ENCODE results near the gene FGF14. TPM values are rescaled to one million over a fixed set of nuclear protein-coding genes. Genes with fewer than 3 reads are reported as not detected.

FGF14 gene
- total RNA-seq, 1 donor from 2014 or later, result 0.23 TPM

- no peaks in the 10 kb centered on the region for H3K36me3 Mint-ChIP-seq (ENCODE audit: low read depth, unreplicated experiment)
- Histone ChIP-seq H4K20me1 (ENCODE audit: insufficient read depth, low read length) (no peaks in the 10 kb centered on the region), H3K4me2 (ENCODE audit: low read length) (peak overlapping the region; percentile 51), H3K79me2 (ENCODE audit: insufficient read depth, low read length) (no peaks in the 10 kb centered on the region), H3K27ac (ENCODE audit: low read depth, low read length) (no peak overlapping the region), H3K27me3 (ENCODE audit: insufficient read depth, low read length) (no peaks in the 10 kb centered on the region), H3K4me1 (ENCODE audit: insufficient read depth, low read length) (peaks cover 15% of the 10 kb centered on the region), H2AFZ (ENCODE audit: low read depth, low read length) (no peak overlapping the region), H3K36me3 (ENCODE audit: insufficient read depth, low read length) (no peaks in the 10 kb centered on the region), H3K9ac (ENCODE audit: low read length) (no peak overlapping the region), H3K9me3 (ENCODE audit: insufficient read depth, low read depth, low read length) (no peaks in the 10 kb centered on the region), H3K4me3 (ENCODE audit: insufficient read depth, low read depth, low read length) (no peak overlapping the region)
- DNase-seq (ENCODE audit: low read depth), result peak; percentile 70
- FAIRE-seq, result no peak
- peak overlapping the region; percentile 75 for H3K27ac Mint-ChIP-seq (ENCODE audit: unreplicated experiment)
- H3K4me3 Mint-ChIP-seq (ENCODE audit: unreplicated experiment), result no peak overlapping the region
- H3K4me1 Mint-ChIP-seq (ENCODE audit: low read depth, unreplicated experiment), result peaks cover 24% of the 10 kb centered on the region
- H3K9me3 Mint-ChIP-seq (ENCODE audit: unreplicated experiment), result no peaks in the 10 kb centered on the region
- TF ChIP-seq, protein P1, sequence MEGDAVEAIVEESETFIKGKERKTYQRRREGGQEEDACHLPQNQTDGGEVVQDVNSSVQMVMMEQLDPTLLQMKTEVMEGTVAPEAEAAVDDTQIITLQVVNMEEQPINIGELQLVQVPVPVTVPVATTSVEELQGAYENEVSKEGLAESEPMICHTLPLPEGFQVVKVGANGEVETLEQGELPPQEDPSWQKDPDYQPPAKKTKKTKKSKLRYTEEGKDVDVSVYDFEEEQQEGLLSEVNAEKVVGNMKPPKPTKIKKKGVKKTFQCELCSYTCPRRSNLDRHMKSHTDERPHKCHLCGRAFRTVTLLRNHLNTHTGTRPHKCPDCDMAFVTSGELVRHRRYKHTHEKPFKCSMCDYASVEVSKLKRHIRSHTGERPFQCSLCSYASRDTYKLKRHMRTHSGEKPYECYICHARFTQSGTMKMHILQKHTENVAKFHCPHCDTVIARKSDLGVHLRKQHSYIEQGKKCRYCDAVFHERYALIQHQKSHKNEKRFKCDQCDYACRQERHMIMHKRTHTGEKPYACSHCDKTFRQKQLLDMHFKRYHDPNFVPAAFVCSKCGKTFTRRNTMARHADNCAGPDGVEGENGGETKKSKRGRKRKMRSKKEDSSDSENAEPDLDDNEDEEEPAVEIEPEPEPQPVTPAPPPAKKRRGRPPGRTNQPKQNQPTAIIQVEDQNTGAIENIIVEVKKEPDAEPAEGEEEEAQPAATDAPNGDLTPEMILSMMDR (IDR thresholded peaks at IDR 0.05; ENCODE audit: insufficient read depth, low read depth, low read length), result no peak
- no peak for TF ChIP-seq EZH2 (IDR thresholded peaks at IDR 0.05; ENCODE audit: insufficient read depth, low read length)
- H3K27me3 Mint-ChIP-seq (ENCODE audit: low read depth, unreplicated experiment), result no peaks in the 10 kb centered on the region
Measured at GRCh38 chr13:102195566-102196462, 206.0 kb downstream of the FGF14 start.

DNA sequence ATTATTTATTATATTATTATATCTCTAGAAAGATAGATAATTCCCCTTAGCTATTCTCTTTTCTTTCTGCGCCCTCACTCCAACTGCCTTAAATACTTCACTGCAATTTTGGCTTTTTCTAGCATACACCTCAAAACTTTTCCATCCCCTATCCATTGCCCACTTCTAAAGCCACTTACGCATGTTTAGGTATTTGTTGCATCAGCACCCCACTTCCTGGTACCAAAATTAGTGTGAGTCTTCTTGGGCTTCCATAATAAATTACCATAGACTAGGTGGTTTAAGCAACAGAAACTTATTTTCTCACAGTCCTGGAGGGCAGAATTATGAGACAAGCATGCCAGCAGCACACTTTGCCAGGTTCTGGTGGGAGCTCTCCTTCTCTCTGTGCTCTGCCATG lies 209.0 kb downstream of the FGF14 start:
- H3K9me3 Mint-ChIP-seq (ENCODE audit: unreplicated experiment), result peaks cover 3% of the 10 kb centered on the region
- H3K27me3 ChIP-seq (ENCODE audit: insufficient read depth, low read length), result no peaks in the 10 kb centered on the region
- FAIRE-seq (no peak), DNase-seq (ENCODE audit: low read depth) (no peak)
- H3K4me1 Mint-ChIP-seq (ENCODE audit: low read depth, unreplicated experiment), result peaks cover 26% of the 10 kb centered on the region
- H3K79me2 ChIP-seq (ENCODE audit: insufficient read depth, low read length), result no peaks in the 10 kb centered on the region
- no peaks in the 10 kb centered on the region for H4K20me1 ChIP-seq (ENCODE audit: insufficient read depth, low read length)
- H3K36me3 ChIP-seq (ENCODE audit: insufficient read depth, low read length), result no peaks in the 10 kb centered on the region
- no peaks in the 10 kb centered on the region for H3K9me3 ChIP-seq (ENCODE audit: insufficient read depth, low read depth, low read length)
- H3K4me3 Mint-ChIP-seq (ENCODE audit: unreplicated experiment), result no peak overlapping the region
- H3K4me1 ChIP-seq (ENCODE audit: insufficient read depth, low read length), result peaks cover 15% of the 10 kb centered on the region
- no peak overlapping the region for H2AFZ ChIP-seq (ENCODE audit: low read depth, low read length)
- H3K36me3 Mint-ChIP-seq (ENCODE audit: low read depth, unreplicated experiment), result no peaks in the 10 kb centered on the region
- H3K4me3 ChIP-seq (ENCODE audit: insufficient read depth, low read depth, low read length), result no peak overlapping the region
- H3K9ac ChIP-seq (ENCODE audit: low read length), result no peak overlapping the region
- H3K27ac Mint-ChIP-seq (ENCODE audit: unreplicated experiment), result no peak overlapping the region
- H3K27me3 Mint-ChIP-seq (ENCODE audit: low read depth, unreplicated experiment), result peaks cover 2% of the 10 kb centered on the region
- no peak overlapping the region for H3K27ac ChIP-seq (ENCODE audit: low read depth, low read length)
- no peak overlapping the region for H3K4me2 ChIP-seq (ENCODE audit: low read length)
- TF ChIP-seq, protein P1 (IDR thresholded peaks at IDR 0.05; ENCODE audit: insufficient read depth, low read depth, low read length), result no peak
- TF ChIP-seq EZH2 (IDR thresholded peaks at IDR 0.05; ENCODE audit: insufficient read depth, low read length), result no peak

Measured in astrocyte (in vitro differentiated cells and primary cell).